GM13977 (cell line): ENCODE results near the gene POLR3A.

Experiments used
- DNase-seq: peaks from one replicate; pipeline ENCODE4 v3.0.0; 2012; ENCODE audit warnings: low spot score
- CTCF ChIP-seq: IDR thresholded peaks from 2 replicates; pipeline ENCODE4 v1.5.1; 2012; ENCODE audit warnings: mild to moderate bottlenecking, control low read depth; ENCODE audit not compliant: insufficient read depth; ENCODE audit errors: extremely low read depth, missing control alignments
- in situ Hi-C: fragments of 300-500 bp; cut with MboI; formaldehyde crosslinking; loops from one replicate; pipeline ENCODE4 v1.12.0; 2022; ENCODE audit warnings: low sequenced_read_pairs, low pct_unique_long_range_greater_than_20kb, mixed read lengths, inconsistent platforms; ENCODE audit not compliant: unreplicated experiment

Gene POLR3A

GRCh38 chr10:78021201-78021600, 8.1 kb downstream of the POLR3A start:
- in situ Hi-C loops, result no loop called here
- DNase-seq, result no peak
- TF ChIP-seq CTCF, result no peak

GRCh38 chr10:78019264-78019663, 10.1 kb downstream of the POLR3A start:
- TF ChIP-seq CTCF, result no peak
- in situ Hi-C loops, result no loop called here
- DNase-seq, result no peak

GRCh38 chr10:78017856-78018255, 11.5 kb downstream of the POLR3A start:
- TF ChIP-seq CTCF, result no peak
- in situ Hi-C loops, result no loop called here
- DNase-seq, result no peak

- in situ Hi-C loops, result no loop called here
- no peak for TF ChIP-seq CTCF
- no peak for DNase-seq
Observed at GRCh38 chr10:78015546-78015945, 13.8 kb downstream of the POLR3A start.

- in situ Hi-C loops, result no loop called here
- no peak for TF ChIP-seq CTCF
- no peak for DNase-seq
Observed at GRCh38 chr10:78013564-78013963, 15.8 kb downstream of the POLR3A start.

GRCh38 chr10:78011065-78011464, 18.2 kb downstream of the POLR3A start:
- no peak for DNase-seq
- TF ChIP-seq CTCF, result no peak
- in situ Hi-C loops, result no loop called here

GRCh38 chr10:78010278-78010677, 19.0 kb downstream of the POLR3A start:
- no peak for TF ChIP-seq CTCF

More at GRCh38 chr10:78010278-78010677, 19.0 kb downstream of the POLR3A start:
- in situ Hi-C loops, result no loop called here
- DNase-seq, result no peak
